ENCODE data around the gene PPM1G.

Gene PPM1G

DNA sequence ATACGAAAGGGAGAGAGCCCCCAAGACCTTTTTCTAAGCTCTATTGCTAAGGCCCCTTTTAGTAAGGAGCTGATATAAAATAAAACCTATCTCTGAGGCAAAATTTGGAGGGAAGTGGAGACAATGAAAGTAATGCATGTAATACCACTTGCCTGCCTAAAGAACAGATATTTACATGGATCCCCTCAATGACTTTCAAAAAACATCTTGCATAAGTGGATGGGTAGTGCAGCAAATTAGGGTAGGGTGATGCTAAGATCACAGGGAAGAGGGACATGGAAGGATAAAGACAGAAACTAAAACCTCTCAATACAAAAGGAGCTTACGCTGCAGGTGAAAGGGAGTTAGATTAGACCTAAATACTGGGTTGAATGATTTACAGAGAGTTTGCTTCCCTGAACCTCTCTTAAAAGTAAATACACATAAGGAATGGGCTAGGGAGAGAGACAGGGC is 30.0 kb downstream of the PPM1G start:
- FAIRE-seq = no peak
- TF ChIP-seq POLR2A (IDR thresholded peaks at IDR 0.05; ENCODE audit: low read depth, low read length) (no peak), TAF1 (IDR thresholded peaks at IDR 0.05; ENCODE audit: borderline replicate concordance, low read depth, low read length) (no peak), POLR2AphosphoS5 (IDR thresholded peaks at IDR 0.05; ENCODE audit: low read depth, low read length) (no peak)
- no peak for DNase-seq (ENCODE audit: insufficient read length)

DNA sequence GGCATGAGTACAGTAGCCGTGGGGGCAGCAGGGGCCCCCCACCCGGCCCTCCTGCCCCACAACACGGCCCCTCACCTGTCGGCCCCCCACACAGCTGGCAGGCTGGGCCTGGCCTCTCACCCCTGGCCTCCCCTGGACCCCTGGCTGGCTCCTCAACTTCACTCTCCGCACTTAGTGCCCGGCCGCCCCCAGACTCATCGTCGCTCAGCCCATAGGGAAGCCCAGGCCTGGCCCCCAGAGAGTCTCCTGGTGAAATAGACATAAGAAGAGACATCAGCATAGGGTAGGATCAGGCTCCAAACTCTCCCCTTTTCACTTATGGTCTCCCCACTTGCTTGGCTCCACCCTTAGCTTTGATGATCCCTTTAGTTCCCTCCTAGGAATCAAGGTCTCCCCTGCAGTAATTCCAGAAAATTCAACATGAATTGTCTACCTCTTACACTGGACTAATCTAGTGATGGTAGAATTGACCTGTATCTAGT is 30.5 kb downstream of the PPM1G start:
- DNase-seq (ENCODE audit: insufficient read length) (no peak), FAIRE-seq (no peak)
- TF ChIP-seq POLR2AphosphoS5 (IDR thresholded peaks at IDR 0.05; ENCODE audit: low read depth, low read length) = no peak

- TF ChIP-seq POLR2A (IDR thresholded peaks at IDR 0.05; ENCODE audit: low read depth, low read length) = no peak; the same call in none of the 2 replicates
- peak; percentile 42; the same call in 1 of the 2 replicates for TF ChIP-seq POLR2AphosphoS5 (IDR thresholded peaks at IDR 0.05; ENCODE audit: low read depth, low read length)
- no peak for FAIRE-seq
These were observed 31.1 kb downstream of the PPM1G start for GRCh38 chr2:27378096-27378808.

DNA sequence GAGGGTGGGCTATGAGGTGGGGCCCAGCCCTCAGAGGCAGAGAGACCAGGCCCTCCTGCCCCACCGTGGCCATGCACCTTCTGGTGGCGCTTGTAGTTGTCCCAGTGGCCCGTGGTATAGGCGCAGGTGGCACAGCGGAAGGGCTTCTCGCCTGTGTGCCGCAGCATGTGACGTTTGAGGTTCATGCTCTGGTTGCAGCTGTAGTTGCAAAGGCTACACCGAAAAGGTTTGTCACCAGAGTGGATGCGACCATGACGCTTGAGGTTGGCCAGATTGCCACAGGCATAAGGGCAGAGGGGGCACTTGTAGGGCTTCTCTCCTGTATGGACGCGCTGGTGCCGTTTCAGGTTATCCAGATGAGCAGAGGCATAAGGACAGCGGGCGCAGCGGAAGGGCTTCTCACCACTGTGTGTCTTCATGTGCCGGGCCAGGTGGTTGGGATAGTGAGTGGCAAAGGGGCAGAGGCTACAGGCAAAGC is 31.7 kb downstream of the PPM1G start:
- DNase-seq (ENCODE audit: insufficient read length) (no peak), FAIRE-seq (no peak)
- TF ChIP-seq TAF1 (IDR thresholded peaks at IDR 0.05; ENCODE audit: borderline replicate concordance, low read depth, low read length) = no peak
- TF ChIP-seq POLR2AphosphoS5 (IDR thresholded peaks at IDR 0.05; ENCODE audit: low read depth, low read length) = peak; percentile 53; the same call in 1 of the 2 replicates
- TF ChIP-seq POLR2A (IDR thresholded peaks at IDR 0.05; ENCODE audit: low read depth, low read length) = peak; percentile 62

More at GRCh38 chr2:27378096-27378808, 31.1 kb downstream of the PPM1G start:
- no peak for DNase-seq (ENCODE audit: insufficient read length)

GRCh38 chr2:27376866-27377617 is 32.3 kb downstream of the PPM1G start:
- TF ChIP-seq POLR2A (IDR thresholded peaks at IDR 0.05; ENCODE audit: low read depth, low read length) (no peak), POLR2AphosphoS5 (IDR thresholded peaks at IDR 0.05; ENCODE audit: low read depth, low read length) (no peak), TAF1 (IDR thresholded peaks at IDR 0.05; ENCODE audit: borderline replicate concordance, low read depth, low read length) (no peak)
- no peak for DNase-seq (ENCODE audit: insufficient read length)
- FAIRE-seq = no peak

- TF ChIP-seq POLR2AphosphoS5 (IDR thresholded peaks at IDR 0.05; ENCODE audit: low read depth, low read length) (peak; percentile 33; the same call in 1 of the 2 replicates), TAF1 (IDR thresholded peaks at IDR 0.05; ENCODE audit: borderline replicate concordance, low read depth, low read length) (no peak)
- no peak for FAIRE-seq
These were observed 33.1 kb downstream of the PPM1G start for GRCh38 chr2:27376151-27376865.

DNA sequence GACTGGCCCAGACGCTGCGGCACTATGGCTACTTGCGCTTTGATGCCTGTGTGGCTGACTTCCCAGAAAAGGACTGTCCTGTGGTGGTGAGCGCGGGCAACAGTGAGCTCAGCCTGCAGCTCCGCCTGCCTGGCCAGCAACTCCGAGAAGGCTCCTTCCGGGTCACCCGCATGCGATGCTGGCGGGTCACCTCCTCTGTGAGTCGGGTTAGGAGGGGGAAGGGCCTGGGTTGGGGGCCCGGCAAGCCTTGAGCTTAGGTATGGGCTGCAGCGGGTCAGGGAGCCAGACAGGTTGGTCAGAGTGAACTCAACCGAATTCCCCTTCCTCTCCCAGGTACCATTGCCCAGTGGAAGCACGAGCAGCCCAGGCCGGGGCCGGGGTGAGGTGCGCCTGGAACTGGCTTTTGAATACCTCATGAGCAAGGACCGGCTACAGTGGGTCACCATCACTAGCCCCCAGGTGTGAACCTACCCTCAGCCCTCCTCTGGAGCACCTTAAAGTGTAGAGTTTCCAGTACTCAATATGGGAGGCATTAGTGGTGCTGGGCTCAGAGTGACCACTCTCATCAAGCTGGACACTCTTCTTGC is 33.8 kb downstream of the PPM1G start:
- FAIRE-seq (no peak), DNase-seq (ENCODE audit: insufficient read length) (no peak)

More at GRCh38 chr2:27376151-27376865, 33.1 kb downstream of the PPM1G start:
- DNase-seq (ENCODE audit: insufficient read length) = no peak

GRCh38 chr2:27373567-27373966 is 35.8 kb downstream of the PPM1G start:
- no peak for DNase-seq (ENCODE audit: insufficient read length)
- no peak for TF ChIP-seq POLR2A (IDR thresholded peaks at IDR 0.05; ENCODE audit: low read depth, low read length)
- no peak for TF ChIP-seq TAF1 (IDR thresholded peaks at IDR 0.05; ENCODE audit: borderline replicate concordance, low read depth, low read length)
- no peak for TF ChIP-seq POLR2AphosphoS5 (IDR thresholded peaks at IDR 0.05; ENCODE audit: low read depth, low read length)
- no peak for FAIRE-seq

More for the DNA sequence above, 33.8 kb downstream of the PPM1G start:
- TF ChIP-seq TAF1 (IDR thresholded peaks at IDR 0.05; ENCODE audit: borderline replicate concordance, low read depth, low read length) (no peak), POLR2A (IDR thresholded peaks at IDR 0.05; ENCODE audit: low read depth, low read length) (no peak), POLR2AphosphoS5 (IDR thresholded peaks at IDR 0.05; ENCODE audit: low read depth, low read length) (no peak)

- no peak for FAIRE-seq
- TF ChIP-seq POLR2A (IDR thresholded peaks at IDR 0.05; ENCODE audit: low read depth, low read length) (no peak), TAF1 (IDR thresholded peaks at IDR 0.05; ENCODE audit: borderline replicate concordance, low read depth, low read length) (no peak), POLR2AphosphoS5 (IDR thresholded peaks at IDR 0.05; ENCODE audit: low read depth, low read length) (no peak)
These were observed 36.5 kb downstream of the PPM1G start for GRCh38 chr2:27372937-27373336.

GRCh38 chr2:27370816-27371620 is 38.4 kb downstream of the PPM1G start:
- no peak for FAIRE-seq
- no peak for DNase-seq (ENCODE audit: insufficient read length)

More at GRCh38 chr2:27372937-27373336, 36.5 kb downstream of the PPM1G start:
- no peak for DNase-seq (ENCODE audit: insufficient read length)

More at GRCh38 chr2:27370816-27371620, 38.4 kb downstream of the PPM1G start:
- peak; percentile 44 for TF ChIP-seq POLR2AphosphoS5 (IDR thresholded peaks at IDR 0.05; ENCODE audit: low read depth, low read length)
- no peak for TF ChIP-seq TAF1 (IDR thresholded peaks at IDR 0.05; ENCODE audit: borderline replicate concordance, low read depth, low read length)
- TF ChIP-seq POLR2A (IDR thresholded peaks at IDR 0.05; ENCODE audit: low read depth, low read length) = peak; percentile 65
